GM21737 (cell line): ENCODE measurements around the gene CADPS.
"Not testable (repeated sequence)": the region's sequence is repeated elsewhere in the genome, so short reads cannot be mapped to it uniquely, and the experiment has no call there.

Experiments
- ATAC-seq: cut with Tn5 transposase; IDR thresholded peaks from one replicate; pipeline ENCODE4 v1.9.1; 2021; ENCODE audit warnings: mild to moderate bottlenecking, moderate library complexity; ENCODE audit not compliant: unreplicated experiment

The CADPS gene

DNA sequence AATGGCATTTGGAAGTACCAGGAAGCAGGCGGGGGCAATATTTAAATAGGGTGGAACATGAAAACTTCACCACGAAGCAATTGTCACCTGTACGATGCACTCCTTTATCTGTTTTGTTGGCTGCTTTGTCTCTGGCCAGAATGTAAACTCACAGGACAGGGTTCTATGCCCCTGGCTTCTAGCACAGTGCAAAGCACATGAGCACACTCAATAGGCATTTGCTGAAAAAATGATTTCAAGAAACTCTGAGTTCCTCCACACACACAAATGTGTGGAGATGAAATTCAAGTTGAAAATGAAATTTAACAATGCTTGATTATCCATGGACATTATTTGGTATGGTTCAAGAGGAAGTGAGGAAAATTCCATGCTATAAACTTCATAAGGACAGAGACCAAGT is 272.2 kb downstream of the CADPS start:
- no peak for ATAC-seq

DNA sequence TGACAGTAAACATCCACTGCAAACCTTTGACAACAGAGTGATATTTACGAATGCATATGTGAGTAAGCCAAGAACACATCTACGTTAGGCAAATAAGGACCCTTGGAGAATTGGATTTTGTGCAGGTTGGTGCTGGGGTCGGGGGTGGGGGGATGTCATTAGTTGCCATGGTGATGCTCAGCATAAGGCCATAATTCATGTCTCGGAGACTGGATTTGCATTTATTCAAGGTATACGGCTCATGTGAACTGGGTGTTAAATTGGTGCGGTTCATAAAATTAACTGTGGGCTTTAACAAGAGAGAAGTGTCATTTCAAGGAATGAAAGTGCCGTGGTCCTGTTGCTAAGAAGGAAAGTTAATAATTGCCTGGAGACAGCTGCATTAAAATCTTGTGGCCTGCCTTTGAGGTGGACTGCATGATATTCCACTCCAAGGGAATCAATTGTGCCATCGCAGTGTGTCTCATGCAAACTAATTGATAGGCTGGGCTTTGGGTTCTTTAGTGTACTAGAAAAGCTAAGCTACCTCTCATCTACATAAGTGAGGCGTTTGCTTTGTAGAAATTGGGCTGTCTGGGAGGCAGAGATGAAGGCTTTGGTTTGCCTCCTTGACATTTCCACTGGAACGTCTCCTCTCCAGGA is 273.0 kb downstream of the CADPS start:
- ATAC-seq = no peak

DNA sequence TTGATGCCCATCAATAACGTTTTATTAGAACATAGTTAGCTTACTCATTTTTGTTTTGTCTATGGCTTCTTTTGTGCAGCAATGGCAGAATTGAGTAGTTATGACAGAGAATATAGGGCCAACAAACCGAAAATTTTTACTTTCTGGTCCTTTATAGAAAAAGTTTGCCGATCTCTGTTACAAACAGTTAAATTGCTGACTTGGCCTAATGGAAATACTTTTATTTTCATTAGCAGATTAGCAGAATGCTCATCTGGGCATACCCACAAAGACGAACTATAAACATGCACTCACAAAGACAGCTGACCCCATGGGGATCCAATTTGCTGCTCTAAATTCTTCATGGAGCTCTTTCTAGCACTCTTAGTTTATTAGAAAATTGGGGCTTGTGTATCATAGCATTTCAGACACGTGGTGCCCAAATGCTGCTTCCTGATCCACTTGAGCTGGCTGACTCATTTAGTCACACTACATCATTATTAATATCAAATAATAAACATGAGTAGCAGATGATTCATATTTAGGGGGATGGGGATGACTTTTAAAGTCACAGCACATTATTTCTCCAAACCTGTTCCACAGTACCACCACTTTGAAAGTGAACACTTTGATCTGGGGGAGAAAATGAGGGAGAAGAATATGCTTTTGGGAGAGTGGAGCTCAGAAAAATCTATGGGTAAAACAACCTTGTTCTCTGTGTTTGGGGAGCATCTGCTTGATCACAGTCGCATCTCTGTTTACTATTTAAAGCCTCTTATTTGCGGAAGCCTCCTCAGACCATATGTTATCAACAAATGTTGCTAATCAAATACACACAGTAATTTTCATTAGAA is 273.8 kb downstream of the CADPS start:
- ATAC-seq = no peak

DNA sequence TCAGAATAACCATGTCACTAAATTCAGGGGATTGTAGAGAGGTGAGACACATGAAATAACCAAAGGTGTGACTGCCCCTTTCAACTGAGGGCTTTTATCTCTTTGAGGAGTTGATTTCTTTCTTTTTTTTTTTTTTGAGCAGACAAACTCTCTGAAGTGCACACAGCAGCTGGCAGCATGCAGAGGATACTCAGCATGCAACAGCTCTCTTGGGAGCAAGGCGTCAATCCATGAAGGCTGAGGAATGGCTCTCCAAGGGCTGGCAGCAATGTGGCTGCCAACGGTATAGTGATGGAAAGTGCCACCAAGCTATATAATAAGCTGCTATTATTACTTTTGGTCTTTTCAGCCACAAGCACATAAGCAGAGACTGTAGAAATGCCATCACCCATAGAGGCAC is 275.2 kb downstream of the CADPS start:
- no peak for ATAC-seq

DNA sequence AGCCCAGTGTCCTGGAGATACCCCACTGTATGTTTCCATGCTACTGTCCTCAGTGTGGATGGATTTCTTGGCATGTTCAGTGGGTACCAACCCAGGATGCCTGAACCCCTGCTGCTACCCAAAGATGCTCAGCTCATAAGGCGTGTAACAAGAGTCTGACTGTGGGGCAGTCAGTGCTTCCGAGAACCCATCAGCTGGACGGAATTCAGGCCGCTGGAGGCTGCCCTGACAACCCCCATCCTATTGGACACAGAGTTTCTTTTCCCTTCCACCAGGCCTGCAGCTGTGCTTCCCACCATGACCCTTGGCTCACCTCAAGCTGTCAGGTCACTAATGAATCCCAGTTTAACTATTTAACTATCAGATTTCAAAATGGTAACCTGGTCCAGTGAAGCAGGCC is 277.7 kb downstream of the CADPS start:
- no peak for ATAC-seq

DNA sequence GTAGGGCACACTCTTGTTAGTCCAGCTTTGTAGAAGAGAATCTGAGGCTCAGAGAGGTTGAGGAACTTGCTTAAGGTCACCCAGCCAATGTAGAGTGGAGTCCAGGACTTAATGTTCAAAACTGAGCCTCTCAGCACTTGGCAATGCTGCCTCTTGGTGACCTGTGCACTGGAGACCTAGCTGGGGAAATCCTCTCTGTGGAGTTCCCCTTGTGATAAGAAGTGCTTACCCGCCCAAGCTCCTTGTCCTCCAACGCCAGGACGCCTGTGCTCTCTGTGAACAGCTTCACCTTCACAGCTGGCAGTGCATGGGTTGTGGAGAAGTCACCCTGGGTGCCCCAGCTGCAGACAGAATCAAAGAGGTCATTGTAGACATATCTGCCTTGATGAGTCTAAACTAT is 282.8 kb downstream of the CADPS start:
- no peak for ATAC-seq

DNA sequence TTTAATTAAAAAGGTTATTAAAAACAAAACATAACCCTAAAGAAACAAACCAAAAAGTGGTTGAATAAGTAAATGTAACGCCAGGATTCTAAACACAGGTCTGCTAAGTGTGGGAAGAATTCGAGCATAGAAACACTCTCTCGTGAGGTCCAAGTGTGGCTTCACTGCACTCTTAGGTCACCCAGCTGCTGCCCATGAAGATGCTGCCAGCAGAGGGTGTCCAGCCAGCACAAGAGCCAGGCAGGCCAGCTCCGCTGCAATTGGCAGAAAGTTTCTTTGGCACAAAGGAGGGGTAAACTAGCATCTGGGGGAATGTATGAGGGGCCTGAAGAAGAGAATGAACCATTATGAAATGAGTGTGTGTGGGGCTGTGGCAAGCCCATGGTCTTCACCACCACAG is 286.1 kb downstream of the CADPS start:
- ATAC-seq = no peak

DNA sequence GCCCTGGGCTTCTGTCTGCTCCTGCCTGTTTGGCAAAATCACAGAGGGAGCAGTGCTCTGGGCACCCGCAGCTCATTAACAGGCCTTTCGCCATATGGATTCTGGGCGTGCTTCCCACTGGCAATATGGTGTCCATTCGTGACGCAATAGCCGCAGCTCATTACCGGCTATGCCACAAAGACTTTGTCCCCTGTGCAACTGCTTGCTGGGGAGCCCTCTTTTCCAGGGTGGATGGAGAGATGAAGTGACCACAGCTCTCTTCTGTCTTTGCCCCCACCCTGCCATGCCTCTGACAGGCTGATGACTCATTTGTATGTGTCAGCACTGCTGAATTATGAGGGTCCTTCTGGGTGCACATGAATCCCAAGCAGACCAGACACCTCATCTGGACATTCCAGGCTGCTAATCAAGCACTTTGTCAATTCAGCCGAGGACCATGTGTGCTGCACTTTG is 287.6 kb downstream of the CADPS start:
- ATAC-seq = no peak

DNA sequence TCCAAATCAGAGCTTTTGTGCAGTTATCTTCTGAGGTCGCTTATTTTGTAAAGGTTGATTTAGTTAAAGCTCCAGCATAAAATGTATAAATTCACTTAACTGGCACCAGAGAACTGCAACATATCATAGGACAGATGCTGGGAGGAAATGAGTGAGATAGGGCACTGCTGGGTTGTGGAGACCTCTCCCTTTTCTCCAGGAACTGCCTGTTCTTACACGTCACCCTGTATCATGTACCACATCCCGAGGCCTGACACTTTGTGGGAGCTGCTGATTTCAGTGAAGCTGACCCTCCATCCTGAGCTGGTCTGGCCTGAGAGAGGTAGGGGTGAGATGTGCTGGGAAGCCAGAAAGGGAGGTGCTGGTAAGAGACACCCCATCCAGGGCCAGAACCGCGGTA is 288.0 kb downstream of the CADPS start:
- ATAC-seq = no peak

DNA sequence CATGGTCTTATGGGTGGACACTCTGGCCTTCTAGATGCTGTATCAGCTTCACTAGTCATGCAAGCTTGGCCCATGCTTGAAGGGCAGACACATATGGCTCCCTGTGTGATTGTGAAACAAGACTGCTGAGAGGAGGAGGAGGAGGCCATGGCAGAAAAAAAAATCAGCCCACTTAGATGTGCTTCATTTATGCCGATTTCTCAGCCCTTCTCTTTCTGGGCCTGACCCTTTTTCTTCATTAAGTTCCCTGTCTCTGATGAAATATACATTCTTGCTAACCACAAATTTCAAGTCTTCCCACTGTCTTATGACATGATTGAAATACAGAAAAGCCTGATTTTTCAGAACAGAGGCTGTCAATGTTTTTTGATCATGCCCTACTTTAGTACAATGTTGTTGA is 288.9 kb downstream of the CADPS start:
- no peak for ATAC-seq

DNA sequence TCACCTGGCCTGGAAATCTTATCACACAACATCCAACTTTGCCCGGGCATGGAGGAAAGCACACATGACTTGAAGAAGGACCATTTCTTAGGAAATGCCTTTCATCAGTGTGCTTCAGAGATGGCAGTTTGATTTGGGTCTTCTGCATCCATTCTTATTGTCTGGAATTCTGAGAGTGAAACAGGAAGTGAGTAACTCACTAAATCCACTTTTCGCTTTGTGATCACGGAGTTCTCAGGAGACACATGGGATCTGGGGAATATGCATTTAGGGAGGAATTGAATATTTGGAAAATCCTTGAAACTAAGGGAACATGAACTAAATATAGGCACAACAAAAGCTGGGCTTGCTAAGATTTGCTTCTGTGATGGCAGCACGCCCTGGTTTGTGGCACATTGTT is 289.4 kb downstream of the CADPS start:
- no peak for ATAC-seq

DNA sequence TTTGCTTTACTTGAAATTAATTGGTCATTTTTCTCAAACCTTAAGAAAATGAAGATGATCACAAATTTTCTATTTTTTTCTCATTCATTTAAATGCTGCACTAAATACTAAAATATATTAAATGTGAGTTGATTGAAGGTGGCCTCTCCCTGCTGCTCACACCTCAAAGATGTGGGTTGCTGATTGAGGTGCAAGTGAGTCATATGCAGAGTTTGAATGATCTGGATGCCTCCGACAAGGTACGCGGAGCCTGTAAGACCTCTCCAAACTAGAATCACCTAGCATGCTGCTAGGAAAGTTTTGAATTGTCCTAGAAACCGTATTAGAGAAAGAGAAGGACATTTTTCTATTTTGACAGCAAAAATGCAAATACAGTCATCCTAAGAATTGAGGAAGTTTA is 290.6 kb downstream of the CADPS start:
- ATAC-seq = no peak

DNA sequence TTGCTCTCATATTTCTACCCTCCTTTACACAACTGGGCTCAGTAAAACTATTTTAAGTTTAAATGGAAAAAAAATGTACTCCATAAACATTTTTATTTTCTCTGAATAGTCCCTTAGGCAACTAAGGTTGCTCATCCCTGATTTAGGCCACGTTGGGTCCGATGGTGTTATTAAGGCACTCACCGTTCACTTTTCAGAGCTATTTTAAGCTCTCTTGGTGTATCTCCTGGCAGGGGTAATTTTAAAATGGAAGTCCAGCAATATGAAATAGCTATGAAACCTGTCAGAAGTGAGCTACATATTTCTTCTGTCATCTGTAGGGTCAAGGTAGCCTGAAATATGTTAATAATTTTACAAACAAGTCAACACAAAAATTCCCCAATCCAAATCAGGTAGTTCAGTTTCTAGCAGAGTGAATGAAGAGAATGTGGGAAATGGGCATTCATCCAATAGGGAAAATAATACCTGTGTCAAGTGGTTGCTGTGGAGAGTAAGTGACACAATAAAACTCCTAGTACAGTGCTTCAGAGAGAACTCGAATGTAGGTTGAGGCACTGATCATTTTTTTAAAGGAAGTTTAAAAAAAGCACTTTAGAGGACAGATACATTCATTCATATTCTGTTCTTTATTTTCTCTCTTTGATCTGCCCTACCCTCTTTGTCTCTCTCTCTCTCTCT is 292.6 kb downstream of the CADPS start:
- ATAC-seq = no peak

DNA sequence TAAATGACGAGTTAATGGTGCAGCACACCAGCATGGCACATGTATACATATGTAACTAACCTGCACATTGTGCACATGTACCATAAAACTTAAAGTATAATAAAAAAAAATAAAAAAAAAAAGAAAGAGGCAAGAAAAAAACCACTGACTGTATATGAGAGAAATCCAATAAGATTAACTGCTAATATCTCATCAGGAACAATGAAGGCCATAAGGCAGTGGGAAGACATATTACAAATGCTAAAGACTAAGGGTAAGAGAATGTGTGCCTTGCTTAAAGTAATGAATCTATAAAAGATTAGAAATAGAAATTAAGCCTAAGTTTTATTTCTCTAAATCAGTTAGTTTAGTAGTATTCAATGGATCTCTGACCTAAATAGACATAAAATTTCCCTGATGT is 294.7 kb downstream of the CADPS start:
- not testable (repeated sequence) for ATAC-seq

DNA sequence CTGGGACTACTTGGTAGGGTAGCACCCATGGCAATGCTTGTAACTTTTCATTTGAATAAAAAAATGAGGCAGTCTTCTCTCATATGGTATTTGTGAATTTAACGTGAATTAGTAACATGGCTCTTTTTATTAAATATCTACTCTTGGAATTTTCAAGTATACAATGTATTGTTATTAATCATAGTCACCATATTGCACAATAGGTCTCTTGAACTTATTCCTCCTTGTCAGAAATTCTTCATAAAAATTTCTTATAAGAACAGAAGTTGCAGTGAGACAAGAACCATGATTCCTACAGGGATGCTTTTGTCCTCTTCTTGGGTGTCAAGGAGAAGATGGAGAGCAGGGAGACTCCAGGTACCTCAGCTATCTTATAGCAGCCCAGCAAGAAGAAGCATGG is 298.1 kb downstream of the CADPS start:
- no peak for ATAC-seq

DNA sequence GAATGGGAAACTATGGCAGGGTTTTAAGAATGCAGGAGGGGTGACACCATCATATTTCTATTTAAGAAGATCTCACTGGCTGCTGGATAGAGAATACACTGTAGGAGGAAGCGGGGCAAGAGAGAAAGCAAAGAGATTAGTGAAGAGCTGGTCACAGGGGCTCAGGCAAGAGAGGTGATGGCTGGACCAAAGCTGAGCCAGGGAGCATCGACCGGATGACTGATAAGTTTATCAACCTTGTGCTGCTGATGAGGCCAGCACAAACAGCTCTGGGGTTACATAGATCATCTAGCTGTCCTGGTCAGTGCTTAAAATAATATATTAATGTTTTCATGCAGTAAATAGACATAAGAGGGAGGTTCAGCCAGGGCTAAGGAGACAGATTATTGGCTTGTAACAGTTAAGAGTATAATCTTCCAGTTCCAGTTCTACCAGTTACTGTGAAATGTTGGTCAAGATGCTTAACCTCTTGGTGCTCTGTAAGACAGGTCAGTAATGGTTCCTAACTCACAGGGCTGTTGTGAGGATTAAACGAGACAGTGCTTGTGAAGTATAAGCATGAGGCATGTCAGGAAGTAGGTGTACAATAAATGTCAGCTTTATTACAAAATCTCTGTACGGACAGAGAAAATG is 300.8 kb downstream of the CADPS start:
- ATAC-seq = no peak

DNA sequence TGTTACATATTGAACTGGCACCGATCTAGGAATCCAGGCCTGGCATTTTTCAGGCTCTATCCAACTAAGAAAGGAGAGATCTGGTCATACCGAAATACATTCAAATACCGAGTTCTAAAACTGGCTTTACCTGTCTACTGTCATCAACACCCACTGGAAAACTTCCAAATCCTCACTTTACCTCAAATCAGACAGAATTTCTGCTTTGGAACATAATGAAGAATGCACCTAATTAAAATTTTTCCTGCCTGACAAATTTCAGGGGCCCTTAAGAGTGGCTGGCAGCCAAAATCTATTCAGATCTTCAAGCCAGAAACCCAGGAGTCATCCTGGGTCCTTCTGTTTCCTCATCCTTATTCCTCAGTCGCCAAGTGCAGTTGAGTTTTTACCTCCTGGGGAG is 303.3 kb downstream of the CADPS start:
- ATAC-seq = no peak

DNA sequence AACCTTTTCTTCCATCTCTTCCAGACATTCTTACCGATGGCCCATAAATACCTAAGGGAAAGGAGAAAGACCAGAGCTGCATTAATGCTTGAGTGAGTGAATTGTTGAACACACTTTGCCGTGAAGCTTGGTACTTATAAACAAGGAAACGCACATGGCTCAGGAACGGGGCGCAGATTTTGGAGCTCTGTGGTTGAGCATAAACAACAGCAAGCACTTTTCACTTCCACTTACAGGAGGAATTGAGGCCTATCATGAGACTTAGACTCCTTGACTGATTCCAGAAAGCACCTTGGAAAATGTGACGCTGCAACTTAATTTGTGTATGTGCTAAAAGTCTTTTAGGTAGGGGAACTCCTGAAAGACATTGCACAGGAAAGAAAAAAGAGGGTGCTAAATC is 304.3 kb downstream of the CADPS start:
- no peak for ATAC-seq

DNA sequence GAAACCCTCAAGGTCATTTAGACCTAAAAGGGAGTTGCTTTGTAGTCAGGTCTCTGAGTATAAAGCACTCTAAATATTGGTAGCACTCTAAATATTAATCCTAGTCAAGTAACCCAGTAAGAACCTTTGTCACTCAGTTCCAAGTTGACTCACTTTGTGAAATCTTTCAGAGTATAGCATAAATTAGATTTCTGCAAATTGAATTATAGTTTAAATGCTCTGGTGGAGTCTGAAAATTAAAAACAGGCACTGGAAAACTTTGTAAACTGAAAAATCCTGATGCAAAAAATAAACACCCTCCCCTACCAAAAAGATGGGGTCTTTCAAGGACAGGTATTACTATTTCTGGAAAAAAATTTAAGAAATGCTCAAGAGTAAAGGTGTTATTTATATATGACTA is 305.6 kb downstream of the CADPS start:
- ATAC-seq = no peak

DNA sequence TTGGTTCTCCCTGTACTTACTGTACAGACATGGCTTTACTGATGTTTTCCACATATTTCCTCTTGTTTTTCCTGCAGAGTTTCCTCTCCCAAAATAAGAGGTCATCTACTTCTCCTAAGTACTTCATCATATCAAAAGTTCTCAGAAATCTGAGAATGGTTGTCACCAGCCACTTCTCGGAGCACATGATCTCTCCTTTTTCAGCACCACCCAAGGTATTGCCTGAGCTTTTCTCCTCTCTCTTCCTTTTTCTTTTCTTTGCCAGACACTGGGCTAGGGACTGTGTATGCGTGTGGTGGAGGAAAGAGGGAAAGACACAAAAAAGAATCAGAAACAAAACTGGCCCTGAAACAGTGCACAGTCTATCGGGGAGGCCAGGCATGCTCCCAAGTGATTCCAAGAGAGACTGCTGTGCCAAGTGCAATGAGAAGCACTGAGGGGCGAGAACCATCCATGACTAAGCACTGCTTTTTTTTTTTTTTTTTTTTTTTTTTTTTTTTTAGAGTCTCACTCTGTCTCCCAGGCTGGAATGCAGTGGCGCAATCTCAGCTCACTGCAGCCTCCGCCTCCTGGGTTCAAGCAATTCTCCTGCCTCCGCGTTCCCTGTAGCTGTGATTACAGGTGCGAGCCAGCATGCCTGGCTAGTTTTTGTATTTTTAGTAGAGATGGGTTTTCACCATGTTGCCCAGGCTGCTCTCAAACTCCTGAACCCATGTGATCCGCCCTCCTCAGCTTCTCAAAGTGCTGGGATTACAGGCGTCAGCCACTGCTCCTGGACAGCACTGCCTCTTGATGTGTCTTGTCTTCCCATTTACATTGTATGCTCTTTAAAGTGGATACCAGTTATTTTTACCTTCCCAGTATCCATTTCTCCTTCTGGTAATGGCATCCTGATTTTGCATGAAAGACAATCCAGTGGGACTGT is 307.9 kb downstream of the CADPS start:
- no peak for ATAC-seq
